K562 (cell line): ENCODE results near the gene EDARADD. TPM values are rescaled to one million over a fixed set of nuclear protein-coding genes. Genes with fewer than 3 reads are reported as not detected.

Experiments used
- CREM ChIP-seq: IDR thresholded peaks from 2 replicates; pipeline ENCODE4 v1.6.1; 2014; ENCODE audit warnings: antibody characterized with exemption, low read depth
- CTBP1 ChIP-seq: fragments of 450-650 bp; IDR thresholded peaks from 2 replicates; pipeline ENCODE4 v1.6.1; 2016; ENCODE audit warnings: borderline replicate concordance
- CTCF ChIP-seq, 3 experiments: IDR thresholded peaks in 2 of 3; conservative IDR thresholded peaks in 1 of 3; 2 replicates each; pipeline ENCODE4 v1.5.1; 2011 to 2012; ENCODE audit warnings: low read length in 3 of 3, mild to moderate bottlenecking in 3 of 3, control low read depth in 2 of 3, improper control_type of control experiment in 1 of 3, inconsistent platforms in 1 of 3, low read depth in 1 of 3, mixed read lengths in 1 of 3, moderate library complexity in 1 of 3; ENCODE audit not compliant: insufficient read depth in 2 of 3
- MAZ ChIP-seq, 2 experiments: fragments of 450-650 bp in 1 of 2; sonication (generic) in 1 of 2; formaldehyde crosslinking; IDR thresholded peaks in 1 of 2; conservative IDR thresholded peaks in 1 of 2; 2 replicates each; pipeline versions ENCODE4 v1.4.0 to v1.5.0; 2020; ENCODE audit warnings: mild to moderate bottlenecking in 1 of 2, missing genetic modification reagents in 1 of 2
- NR4A1 ChIP-seq, 2 experiments: fragments of 250-450 bp in 1 of 2; fragments of 450-650 bp in 1 of 2; sonication (Bioruptor Pico) in 1 of 2; IDR thresholded peaks; 2 replicates each; pipeline versions ENCODE4 v1.4.0 to v1.6.1; 2016 to 2020; ENCODE audit warnings: mild to moderate bottlenecking in 2 of 2, missing compliant biosample characterization in 1 of 2, missing genetic modification characterization in 1 of 2, moderate library complexity in 1 of 2
- PHB2 ChIP-seq: fragments of 450-650 bp; IDR thresholded peaks from 2 replicates; pipeline ENCODE4 v1.6.1; 2017; ENCODE audit warnings: low read depth
- RAD21 ChIP-seq, 2 experiments: fragments of 250-450 bp in 1 of 2; fragments of 450-650 bp in 1 of 2; sonication (Bioruptor Pico) in 1 of 2; formaldehyde crosslinking in 1 of 2; IDR thresholded peaks in 1 of 2; conservative IDR thresholded peaks in 1 of 2; 2 replicates each; pipeline versions ENCODE4 v1.4.0 to v1.8.0; 2020 to 2022; ENCODE audit warnings: mild to moderate bottlenecking in 2 of 2, moderate library complexity in 1 of 2
- RB1 ChIP-seq: fragments of 450-650 bp; IDR thresholded peaks from 2 replicates; pipeline ENCODE4 v1.6.1; 2017; ENCODE audit warnings: low read depth, mild to moderate bottlenecking
- RCOR1 ChIP-seq, 2 experiments: IDR thresholded peaks; 2 replicates each; pipeline ENCODE4 v1.6.1; 2012; ENCODE audit warnings: low read depth in 2 of 2, low read length in 2 of 2, borderline replicate concordance in 1 of 2, improper control_type of control experiment in 1 of 2
- SIRT6 ChIP-seq: IDR thresholded peaks from one replicate; pipeline ENCODE4 v1.6.1; 2012; ENCODE audit warnings: low read depth, mild to moderate bottlenecking, control low read depth, inconsistent platforms, low read length, moderate library complexity
- SMC3 ChIP-seq: conservative IDR thresholded peaks from 2 replicates; pipeline ENCODE4 v1.6.1; 2011; ENCODE audit warnings: low read depth, low read length, improper control_type of control experiment; ENCODE audit not compliant: insufficient read depth
- TEAD1 ChIP-seq, 2 experiments: fragments of 450-650 bp in 1 of 2; sonication (generic) in 1 of 2; formaldehyde crosslinking; IDR thresholded peaks; 2 replicates each; pipeline versions ENCODE4 v1.4.0 to v1.8.0; 2020 to 2022; ENCODE audit warnings: mild to moderate bottlenecking in 2 of 2, missing genetic modification reagents in 1 of 2
- ZNF184 ChIP-seq: sonication (generic); formaldehyde crosslinking; IDR thresholded peaks from 2 replicates; pipeline ENCODE4 v1.5.0; 2020; ENCODE audit warnings: missing genetic modification reagents
- ZNF561 ChIP-seq: fragments of 450-650 bp; formaldehyde crosslinking; conservative IDR thresholded peaks from 2 replicates; pipeline ENCODE4 v1.4.0; 2020; ENCODE audit warnings: mild to moderate bottlenecking, moderate library complexity
- ZNF584 ChIP-seq: fragments of 200-800 bp; sonication (Bioruptor generic); IDR thresholded peaks from 2 replicates; pipeline ENCODE4 v1.6.1; 2016; ENCODE audit warnings: low read depth, mild to moderate bottlenecking, missing genetic modification characterization, missing compliant biosample characterization
- polyA plus RNA-seq, 8 experiments: library from polyadenylated mRNA; depleted of rRNA in 4 of 8; stranded (reverse) in 5 of 8; unstranded in 3 of 8; fragments of >200 nt; fragmentation: Nextera tagmentation in 2 of 8; fragmentation: Illumina TruSeq in 1 of 8; extraction: Ambion mirVana in 2 of 8; extraction: Trizol in 1 of 8; gene quantifications; 2 replicates each; pipeline versions ENCODE4 v1.2.1 to v1.2.3, GENCODE V29; 2011 to 2014; ENCODE audit warnings: inconsistent platforms in 1 of 8, missing spikeins in 1 of 8
- total RNA-seq, 7 experiments: library from RNA; depleted of rRNA in 6 of 7; stranded (reverse); fragments of >200 nt in 6 of 7; fragmentation: Illumina TruSeq in 2 of 7; extraction: Trizol in 2 of 7; gene quantifications; 2 replicates each; pipeline versions ENCODE4 v1.2.1 to v1.2.3, GENCODE V29; 2011 to 2021; ENCODE audit warnings: low replicate concordance in 1 of 7

The EDARADD gene
- total and polyA plus RNA-seq, 9 of the 15 experiments (the other 6 are each of a cell fraction or from before 2014, with no cell fraction given) = 0.46 to 32.4 (median 20.6) TPM

DNA sequence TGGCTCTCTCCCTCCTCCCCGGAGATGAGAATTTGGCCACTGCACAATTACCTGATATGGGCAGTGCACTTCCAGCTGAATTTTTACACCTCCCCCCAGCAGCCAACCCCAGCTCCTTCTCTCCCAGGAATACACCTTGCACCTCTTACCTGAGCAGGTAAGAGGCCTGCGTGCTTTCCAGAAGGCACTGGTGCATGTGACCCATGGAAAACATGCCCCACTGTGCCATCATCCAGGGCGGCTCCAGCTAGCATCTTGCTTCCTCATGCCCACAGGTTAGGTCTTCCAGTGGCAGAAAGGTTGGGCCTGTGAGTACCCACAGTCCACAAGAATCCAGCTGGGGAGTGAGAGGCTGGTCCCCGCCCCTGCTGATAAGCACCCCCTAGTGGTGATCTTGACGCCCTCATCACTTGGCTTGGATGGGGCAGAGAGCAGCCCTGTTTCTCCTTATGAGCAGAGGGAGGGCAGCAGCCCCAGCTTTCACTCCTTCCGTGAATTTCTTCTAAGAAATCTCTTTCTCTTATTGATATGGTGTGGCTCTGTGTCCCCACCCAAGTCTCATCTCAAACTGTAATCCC is 57.8 kb downstream of the EDARADD start (continued):
- no peak for TF ChIP-seq ZNF584 (CRISPR knock-in tag)
- TF ChIP-seq RB1 = 0 out of 2 replicates have a peak, but pooled peaks have one; percentile 44
- TF ChIP-seq ZNF561 (CRISPR knock-in tag) = no peak
- no peak for TF ChIP-seq TEAD1 (CRISPR knock-in tag; IDR thresholded peaks at IDR 0.05)
- peak; percentile 71 to 84 (median 77) for TF ChIP-seq CTCF (IDR thresholded peaks at IDR 0.05 in 2 of 3, conservative IDR thresholded peaks at IDR 0.05 in 1 of 3; ENCODE audit: insufficient read depth in 2 of 3, low read depth in 1 of 3, low read length in 3 of 3)
- TF ChIP-seq NR4A1 (CRISPR knock-in tag; IDR thresholded peaks at IDR 0.05) = no peak
- TF ChIP-seq NR4A1 (tag; IDR thresholded peaks at IDR 0.05) = no peak
- 0 out of 2 replicates have a peak, but pooled peaks have one; percentile 32 for TF ChIP-seq CREM
- peak; percentile 49 to 77 for TF ChIP-seq RAD21 (CRISPR knock-in tag; conservative IDR thresholded peaks at IDR 0.05 in 1 of 2, IDR thresholded peaks at IDR 0.05 in 1 of 2)
- TF ChIP-seq PHB2 = no peak
- peak; percentile 61; the same call in 1 of the 2 replicates for TF ChIP-seq SMC3
- 0 out of 2 replicates have a peak, but pooled peaks have one; percentile 36 for TF ChIP-seq CTBP1
- peak in 1 of 2 experiments; percentile 59; a peak in 2 of 4 replicates for TF ChIP-seq RCOR1 (IDR thresholded peaks at IDR 0.05; ENCODE audit: borderline replicate concordance in 1 of 2, low read depth in 2 of 2, low read length in 2 of 2)
- 0 out of 4 replicates have a peak, but pooled peaks of 1 of the 2 experiments have one; percentile 15 for TF ChIP-seq MAZ (CRISPR knock-in tag; conservative IDR thresholded peaks at IDR 0.05 in 1 of 2, IDR thresholded peaks at IDR 0.05 in 1 of 2)
- no peak for TF ChIP-seq ZNF184 (CRISPR knock-in tag)
- no peak for TF ChIP-seq SIRT6
